ENCODE data around the gene SPHK2.

- TF ChIP-seq CTCF (IDR thresholded peaks at IDR 0.05) (no peak), POLR2A (IDR thresholded peaks at IDR 0.05) (no peak)
These were observed 47.7 kb upstream of the SPHK2 start for GRCh38 chr19:48571378-48572162.
